Panc1 (cell line): Measurements from ENCODE around the gene GMDS. TPM values are rescaled to one million over a fixed set of nuclear protein-coding genes. Genes with fewer than 3 reads are reported as not detected.

Source experiments
- ATAC-seq: fragments of 200-7000 bp; cut with Tn5 transposase; 2 replicates; pipeline ENCODE4 v1.9.1; 2020; ENCODE audit warnings: mild to moderate bottlenecking, moderate library complexity
- BruUV-seq: library from RNA; stranded (reverse); fragments of 400-500 nt; replicated peaks from 2 replicates; lab custom pipeline; 2021; lab: Mats Ljungman, UMichigan
- CTCF ChIA-PET: fragments of 300-600 bp; sonication (Branson Sonifier 250); formaldehyde crosslinking; loops from one replicate; lab custom pipeline; 2022; ENCODE audit warnings: antibody characterized with exemption; lab: Charles Lee
- POLR2A ChIA-PET: fragments of 300-600 bp; sonication (Branson Sonifier 250); formaldehyde crosslinking; loops from one replicate; lab custom pipeline; 2022; ENCODE audit warnings: antibody characterized with exemption; lab: Charles Lee
- DNase-seq: peaks from one replicate; pipeline ENCODE4 v3.0.0-alpha.2; 2010; ENCODE audit warnings: low read depth, low spot score
- H3K27ac ChIP-seq: 2 replicates; pipeline ENCODE4 v1.5.1; 2011; ENCODE audit warnings: mild to moderate bottlenecking, low read length, inconsistent platforms
- H3K27me3 ChIP-seq: fragments of 200-500 bp; sonication (Bioruptor generic); 2 replicates; pipeline ENCODE4 v1.6.0; 2014; ENCODE audit warnings: low read length, inconsistent platforms; ENCODE audit not compliant: control insufficient read depth, insufficient read depth
- H3K36me3 ChIP-seq: fragments of 200-500 bp; sonication (Bioruptor generic); 2 replicates; pipeline ENCODE4 v1.5.1; 2014; ENCODE audit warnings: inconsistent platforms, mild to moderate bottlenecking, low read length, moderate library complexity; ENCODE audit not compliant: control insufficient read depth, insufficient read depth
- H3K4me1 ChIP-seq: 2 replicates; pipeline ENCODE4 v1.5.1; 2011; ENCODE audit warnings: inconsistent platforms, mild to moderate bottlenecking, low read length, moderate library complexity; ENCODE audit not compliant: control insufficient read depth, insufficient read depth
- H3K4me3 ChIP-seq, 2 experiments: 2 replicates each; pipeline ENCODE4 v1.5.1; 2011 to 2012; ENCODE audit warnings: low read depth in 2 of 2, low read length in 2 of 2, mild to moderate bottlenecking in 2 of 2, inconsistent platforms in 1 of 2, moderate library complexity in 1 of 2
- H3K9me3 ChIP-seq: fragments of 200-500 bp; sonication (Bioruptor generic); 2 replicates; pipeline ENCODE4 v1.5.1; 2014; ENCODE audit warnings: low read depth, mild to moderate bottlenecking, inconsistent platforms, low read length, moderate library complexity; ENCODE audit not compliant: control insufficient read depth, insufficient read depth
- CTCF ChIP-seq: fragments of 450-650 bp; IDR thresholded peaks from 2 replicates; pipeline ENCODE4 v1.5.1; 2017; ENCODE audit warnings: mild to moderate bottlenecking
- POLR2AphosphoS5 ChIP-seq: IDR thresholded peaks from 2 replicates; pipeline ENCODE4 v1.6.1; 2012; ENCODE audit warnings: mild to moderate bottlenecking, low read depth, low read length, moderate library complexity
- REST ChIP-seq, 2 experiments: IDR thresholded peaks; 2 replicates each; pipeline ENCODE4 v1.6.1; 2011 to 2012; ENCODE audit warnings: low read depth in 2 of 2, control low read depth in 1 of 2, low read length in 1 of 2, mild to moderate bottlenecking in 1 of 2, moderate library complexity in 1 of 2; ENCODE audit not compliant: insufficient read depth in 1 of 2
- SIN3A ChIP-seq: IDR thresholded peaks from 2 replicates; pipeline ENCODE4 v1.6.1; 2012; ENCODE audit warnings: low read depth, mild to moderate bottlenecking, low read length, moderate library complexity, borderline replicate concordance; ENCODE audit not compliant: insufficient read depth
- TCF7L2 ChIP-seq: IDR thresholded peaks from 2 replicates; pipeline ENCODE4 v1.6.1; 2011; ENCODE audit warnings: mild to moderate bottlenecking, low read depth, low read length, inconsistent platforms
- in situ Hi-C: cut with HindIII; loops from 2 replicates; pipeline ENCODE4 v1.10.0; 2016; ENCODE audit warnings: low sequenced_read_pairs, low pct_unique_long_range_greater_than_20kb
- intact Hi-C: fragments of 100-400 bp; cut with micrococcal nuclease; formaldehyde crosslinking; loops from one replicate; pipeline ENCODE4 v1.10.0; 2022; ENCODE audit not compliant: unreplicated experiment
- total RNA-seq: library from RNA; stranded (reverse); gene quantifications from one replicate; pipeline ENCODE4 v1.2.1, GENCODE V29; 2021; ENCODE audit not compliant: unreplicated experiment

Gene GMDS
- total RNA-seq, 1 experiment from 2014 or later = 9.8 TPM

GRCh38 chr6:2144210-2144609 lies 101.2 kb downstream of the GMDS start:
- Histone ChIP-seq H3K36me3 (no peaks in the 10 kb centered on the region), H3K4me1 (no peaks in the 10 kb centered on the region), H3K27ac (no peak overlapping the region), H3K9me3 (no peaks in the 10 kb centered on the region), H3K4me3 (no peak overlapping the region), H3K27me3 (no peaks in the 10 kb centered on the region)
- CTCF ChIA-PET = no interaction called here
- BruUV-seq = no TSS peak
- intact Hi-C loops (no loop called here), in situ Hi-C loops (no loop called here)
- no peak for DNase-seq
- POLR2A ChIA-PET = no interaction called here
- ATAC-seq = no peak
- TF ChIP-seq REST (IDR thresholded peaks at IDR 0.05; ENCODE audit: insufficient read depth in 1 of 2, low read depth in 2 of 2, low read length in 1 of 2) (no peak), SIN3A (no peak), CTCF (no peak), POLR2AphosphoS5 (no peak), TCF7L2 (no peak)

- DNase-seq (no peak), ATAC-seq (no peak)
- Histone ChIP-seq H3K4me3 (no peak overlapping the region), H3K36me3 (no peaks in the 10 kb centered on the region), H3K4me1 (no peaks in the 10 kb centered on the region), H3K9me3 (no peaks in the 10 kb centered on the region), H3K27ac (no peak overlapping the region), H3K27me3 (no peaks in the 10 kb centered on the region)
- ChIA-PET CTCF (no interaction called here), POLR2A (no interaction called here)
- TF ChIP-seq POLR2AphosphoS5 = no peak
- TF ChIP-seq CTCF = no peak
- TF ChIP-seq REST (IDR thresholded peaks at IDR 0.05; ENCODE audit: insufficient read depth in 1 of 2, low read depth in 2 of 2, low read length in 1 of 2) = no peak
- no peak for TF ChIP-seq TCF7L2
- TF ChIP-seq SIN3A = no peak
- intact Hi-C loops (no loop called here), in situ Hi-C loops (no loop called here)
- no TSS peak for BruUV-seq
Measured at GRCh38 chr6:2141644-2142290, 103.6 kb downstream of the GMDS start.
